A673 (cell line): ENCODE data around the gene SHISA7.

ENCODE experiments used
- EZH2 ChIP-seq: fragments of 200-600 bp; sonication (generic); IDR thresholded peaks from 2 replicates; pipeline ENCODE4 v1.6.1; 2017; ENCODE audit warnings: borderline replicate concordance, low read depth, mild to moderate bottlenecking, mixed read lengths, antibody characterized with exemption, low read length; ENCODE audit not compliant: poor library complexity, severe bottlenecking
- TF ChIP-seq, protein P1 (sequence below): fragments of 300-800, 200-600 bp; sonication (generic); conservative IDR thresholded peaks from 2 replicates; pipeline ENCODE4 v1.5.1; 2017; ENCODE audit warnings: low read depth, mild to moderate bottlenecking, antibody characterized with exemption, low read length, moderate library complexity, mixed read lengths

DNA sequence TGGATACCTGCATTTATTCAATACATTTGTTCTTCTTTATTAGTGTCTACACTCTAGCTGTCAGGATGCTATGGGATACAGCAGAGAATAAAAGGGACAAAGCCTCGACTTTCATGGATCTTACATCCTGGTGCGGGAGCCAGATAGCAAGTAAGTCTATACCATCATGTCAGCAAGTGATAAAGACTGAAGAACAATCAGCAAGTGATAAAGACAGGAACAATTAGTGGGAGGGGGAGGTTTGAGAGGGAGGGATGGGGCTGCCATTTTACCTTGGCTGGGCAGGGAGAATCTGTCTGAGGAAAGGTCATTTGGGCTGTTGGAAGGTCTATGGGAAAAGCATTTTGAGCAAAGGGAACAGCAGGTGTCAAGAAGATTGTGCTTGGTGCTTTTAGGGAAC lies 32.9 kb downstream of the SHISA7 start:
- TF ChIP-seq, protein P1, sequence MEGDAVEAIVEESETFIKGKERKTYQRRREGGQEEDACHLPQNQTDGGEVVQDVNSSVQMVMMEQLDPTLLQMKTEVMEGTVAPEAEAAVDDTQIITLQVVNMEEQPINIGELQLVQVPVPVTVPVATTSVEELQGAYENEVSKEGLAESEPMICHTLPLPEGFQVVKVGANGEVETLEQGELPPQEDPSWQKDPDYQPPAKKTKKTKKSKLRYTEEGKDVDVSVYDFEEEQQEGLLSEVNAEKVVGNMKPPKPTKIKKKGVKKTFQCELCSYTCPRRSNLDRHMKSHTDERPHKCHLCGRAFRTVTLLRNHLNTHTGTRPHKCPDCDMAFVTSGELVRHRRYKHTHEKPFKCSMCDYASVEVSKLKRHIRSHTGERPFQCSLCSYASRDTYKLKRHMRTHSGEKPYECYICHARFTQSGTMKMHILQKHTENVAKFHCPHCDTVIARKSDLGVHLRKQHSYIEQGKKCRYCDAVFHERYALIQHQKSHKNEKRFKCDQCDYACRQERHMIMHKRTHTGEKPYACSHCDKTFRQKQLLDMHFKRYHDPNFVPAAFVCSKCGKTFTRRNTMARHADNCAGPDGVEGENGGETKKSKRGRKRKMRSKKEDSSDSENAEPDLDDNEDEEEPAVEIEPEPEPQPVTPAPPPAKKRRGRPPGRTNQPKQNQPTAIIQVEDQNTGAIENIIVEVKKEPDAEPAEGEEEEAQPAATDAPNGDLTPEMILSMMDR, result no peak
- TF ChIP-seq EZH2, result no peak
